Measurements from ENCODE around the gene PNMA5.

Gene PNMA5

DNA sequence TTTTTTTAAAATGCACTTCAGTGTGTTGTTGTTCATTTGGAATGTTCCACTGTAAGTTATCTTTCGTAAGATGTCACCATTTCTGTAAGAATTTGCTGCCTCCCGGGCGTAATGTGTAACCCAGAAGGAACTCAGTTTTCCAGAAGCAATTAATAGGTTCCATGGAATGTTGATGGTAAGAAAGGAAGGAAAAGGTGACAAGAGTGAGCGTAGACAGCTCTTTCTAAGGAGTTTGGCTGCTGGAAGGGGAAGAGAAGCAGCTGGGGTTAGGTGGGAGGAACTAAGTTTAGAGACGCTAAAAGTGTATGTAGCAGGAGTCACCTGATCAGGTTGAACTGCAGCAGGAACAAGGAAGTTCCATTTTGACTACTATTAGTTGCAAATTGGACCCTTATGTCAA, 35.9 kb downstream of the PNMA5 start:
- DNase-seq = peak; percentile 72 to 90
- peak overlapping the region; percentile 74 for H4K8ac ChIP-seq (ENCODE audit: low read depth, low read length)
- H3K9ac ChIP-seq (ENCODE audit: low read length) = no peak overlapping the region
- no peak overlapping the region for H3K4me3 ChIP-seq (ENCODE audit: low read depth, low read length)
- no peak overlapping the region for H2AK5ac ChIP-seq (ENCODE audit: low read length)
- no peaks in the 10 kb centered on the region for H3K79me1 ChIP-seq (ENCODE audit: low read length)
- H3K18ac ChIP-seq (ENCODE audit: low read length) = no peak overlapping the region
- H3K79me2 ChIP-seq (ENCODE audit: control insufficient read depth, insufficient read depth, low read length, poor library complexity) = no peaks in the 10 kb centered on the region
- H2AFZ ChIP-seq (ENCODE audit: insufficient read depth, low read length, poor library complexity) = peak overlapping the region; percentile 77
- H3K23ac ChIP-seq (ENCODE audit: low read length) = no peak overlapping the region
- H3K4me2 ChIP-seq (ENCODE audit: low read length) = no peak overlapping the region
- no peaks in the 10 kb centered on the region for H3K9me3 ChIP-seq (ENCODE audit: insufficient read depth, low read depth, low read length)
- WGBS (ENCODE audit: extremely low coverage, insufficient coverage, insufficient read length) = no CpG with 5 or more reads among the region's 5 CpGs
- no peak overlapping the region for H3K4ac ChIP-seq (ENCODE audit: low read depth, low read length)
- no peak overlapping the region for H3K27ac ChIP-seq (ENCODE audit: low read depth, low read length)
- no peak overlapping the region for H2BK5ac ChIP-seq (ENCODE audit: low read depth, low read length, poor library complexity)
- H3K4me1 ChIP-seq (ENCODE audit: control insufficient read depth in 1 of 2, insufficient read depth in 2 of 2, low read length in 2 of 2) = no peaks in the 10 kb centered on the region
- H2BK12ac ChIP-seq (ENCODE audit: low read length) = no peak overlapping the region
- H3K14ac ChIP-seq (ENCODE audit: low read length) = no peak overlapping the region
- no peak overlapping the region for H4K91ac ChIP-seq (ENCODE audit: low read depth, low read length)
- H4K12ac ChIP-seq (ENCODE audit: low read depth, low read length) = peak overlapping the region; percentile 66
- H3K36me3 ChIP-seq (ENCODE audit: control insufficient read depth in 1 of 2, insufficient read depth in 2 of 2, low read length in 2 of 2) = peaks cover 6 to 19% of the 10 kb centered on the region in 2 experiments
- H2BK120ac ChIP-seq (ENCODE audit: insufficient read depth, low read length, poor library complexity) = no peak overlapping the region
- H3K27me3 ChIP-seq (ENCODE audit: insufficient read depth, low read length) = no peaks in the 10 kb centered on the region

- H4K12ac ChIP-seq (ENCODE audit: low read depth, low read length) = no peak overlapping the region
- no peak overlapping the region for H3K9ac ChIP-seq (ENCODE audit: low read length)
- H3K27me3 ChIP-seq (ENCODE audit: insufficient read depth, low read length) = no peaks in the 10 kb centered on the region
- H3K4ac ChIP-seq (ENCODE audit: low read depth, low read length) = no peak overlapping the region
- H3K4me2 ChIP-seq (ENCODE audit: low read length) = no peak overlapping the region
- H3K18ac ChIP-seq (ENCODE audit: low read length) = no peak overlapping the region
- H3K9me3 ChIP-seq (ENCODE audit: insufficient read depth, low read depth, low read length) = no peaks in the 10 kb centered on the region
- peaks cover 10 to 21% of the 10 kb centered on the region in 2 experiments for H3K36me3 ChIP-seq (ENCODE audit: control insufficient read depth in 1 of 2, insufficient read depth in 2 of 2, low read length in 2 of 2)
- no peak overlapping the region for H2BK120ac ChIP-seq (ENCODE audit: insufficient read depth, low read length, poor library complexity)
- no peak overlapping the region for H4K8ac ChIP-seq (ENCODE audit: low read depth, low read length)
- no peaks in the 10 kb centered on the region for H3K4me1 ChIP-seq (ENCODE audit: control insufficient read depth in 1 of 2, insufficient read depth in 2 of 2, low read length in 2 of 2)
- no peak overlapping the region for H3K23ac ChIP-seq (ENCODE audit: low read length)
- no peak overlapping the region for H3K27ac ChIP-seq (ENCODE audit: low read depth, low read length)
- no peak overlapping the region for H2BK12ac ChIP-seq (ENCODE audit: low read length)
- no peak overlapping the region for H3K4me3 ChIP-seq (ENCODE audit: low read depth, low read length)
- no peaks in the 10 kb centered on the region for H3K79me1 ChIP-seq (ENCODE audit: low read length)
- H3K14ac ChIP-seq (ENCODE audit: low read length) = no peak overlapping the region
- H4K91ac ChIP-seq (ENCODE audit: low read depth, low read length) = no peak overlapping the region
- no peak overlapping the region for H2BK5ac ChIP-seq (ENCODE audit: low read depth, low read length, poor library complexity)
- no peak overlapping the region for H2AK5ac ChIP-seq (ENCODE audit: low read length)
- no peaks in the 10 kb centered on the region for H3K79me2 ChIP-seq (ENCODE audit: control insufficient read depth, insufficient read depth, low read length, poor library complexity)
- DNase-seq = no peak
- no peak overlapping the region for H2AFZ ChIP-seq (ENCODE audit: insufficient read depth, low read length, poor library complexity)
- no CpG with 5 or more reads among the region's 6 CpGs for WGBS (ENCODE audit: extremely low coverage, insufficient coverage, insufficient read length)
These were observed 43.1 kb downstream of the PNMA5 start for GRCh38 chrX:152950786-152951185.

GRCh38 chrX:152949114-152949513, 44.8 kb downstream of the PNMA5 start:
- Histone ChIP-seq H3K4ac (ENCODE audit: low read depth, low read length) (no peak overlapping the region), H3K79me2 (ENCODE audit: control insufficient read depth, insufficient read depth, low read length, poor library complexity) (no peaks in the 10 kb centered on the region), H3K27ac (ENCODE audit: low read depth, low read length) (no peak overlapping the region), H3K23ac (ENCODE audit: low read length) (no peak overlapping the region), H3K14ac (ENCODE audit: low read length) (no peak overlapping the region), H2BK12ac (ENCODE audit: low read length) (no peak overlapping the region), H4K8ac (ENCODE audit: low read depth, low read length) (no peak overlapping the region), H2BK120ac (ENCODE audit: insufficient read depth, low read length, poor library complexity) (no peak overlapping the region), H4K91ac (ENCODE audit: low read depth, low read length) (no peak overlapping the region), H2BK5ac (ENCODE audit: low read depth, low read length, poor library complexity) (no peak overlapping the region), H3K4me2 (ENCODE audit: low read length) (no peak overlapping the region), H3K18ac (ENCODE audit: low read length) (no peak overlapping the region), H3K27me3 (ENCODE audit: insufficient read depth, low read length) (no peaks in the 10 kb centered on the region), H2AK5ac (ENCODE audit: low read length) (no peak overlapping the region), H3K79me1 (ENCODE audit: low read length) (no peaks in the 10 kb centered on the region), H3K36me3 (ENCODE audit: control insufficient read depth in 1 of 2, insufficient read depth in 2 of 2, low read length in 2 of 2) (peaks cover 18 to 24% of the 10 kb centered on the region in 2 experiments), H3K4me1 (ENCODE audit: control insufficient read depth in 1 of 2, insufficient read depth in 2 of 2, low read length in 2 of 2) (no peaks in the 10 kb centered on the region), H3K4me3 (ENCODE audit: low read depth, low read length) (no peak overlapping the region), H3K9me3 (ENCODE audit: insufficient read depth, low read depth, low read length) (no peaks in the 10 kb centered on the region), H3K9ac (ENCODE audit: low read length) (no peak overlapping the region), H2AFZ (ENCODE audit: insufficient read depth, low read length, poor library complexity) (no peak overlapping the region), H4K12ac (ENCODE audit: low read depth, low read length) (no peak overlapping the region)
- WGBS (ENCODE audit: extremely low coverage, insufficient coverage, insufficient read length) = no CpG with 5 or more reads among the region's 4 CpGs
- DNase-seq = no peak

GRCh38 chrX:152946681-152947080, 47.2 kb downstream of the PNMA5 start:
- H3K27me3 ChIP-seq (ENCODE audit: insufficient read depth, low read length) = no peaks in the 10 kb centered on the region
- no peak overlapping the region for H3K23ac ChIP-seq (ENCODE audit: low read length)
- no peaks in the 10 kb centered on the region for H3K4me1 ChIP-seq (ENCODE audit: control insufficient read depth in 1 of 2, insufficient read depth in 2 of 2, low read length in 2 of 2)
- H2BK5ac ChIP-seq (ENCODE audit: low read depth, low read length, poor library complexity) = no peak overlapping the region
- H3K14ac ChIP-seq (ENCODE audit: low read length) = no peak overlapping the region
- H3K4ac ChIP-seq (ENCODE audit: low read depth, low read length) = no peak overlapping the region
- H3K27ac ChIP-seq (ENCODE audit: low read depth, low read length) = no peak overlapping the region
- no CpG with 5 or more reads among the region's 6 CpGs for WGBS (ENCODE audit: extremely low coverage, insufficient coverage, insufficient read length)
- peaks cover 18 to 26% of the 10 kb centered on the region in 2 experiments for H3K36me3 ChIP-seq (ENCODE audit: control insufficient read depth in 1 of 2, insufficient read depth in 2 of 2, low read length in 2 of 2)
- no peak overlapping the region for H2BK12ac ChIP-seq (ENCODE audit: low read length)
- H3K79me1 ChIP-seq (ENCODE audit: low read length) = peaks cover 2% of the 10 kb centered on the region
- H3K18ac ChIP-seq (ENCODE audit: low read length) = no peak overlapping the region
- no peak overlapping the region for H2AK5ac ChIP-seq (ENCODE audit: low read length)
- no peak overlapping the region for H4K12ac ChIP-seq (ENCODE audit: low read depth, low read length)
- peaks cover 3% of the 10 kb centered on the region for H3K79me2 ChIP-seq (ENCODE audit: control insufficient read depth, insufficient read depth, low read length, poor library complexity)
- no peak overlapping the region for H4K91ac ChIP-seq (ENCODE audit: low read depth, low read length)
- no peak overlapping the region for H3K4me3 ChIP-seq (ENCODE audit: low read depth, low read length)
- H3K9me3 ChIP-seq (ENCODE audit: insufficient read depth, low read depth, low read length) = no peaks in the 10 kb centered on the region
- H2BK120ac ChIP-seq (ENCODE audit: insufficient read depth, low read length, poor library complexity) = no peak overlapping the region
- H2AFZ ChIP-seq (ENCODE audit: insufficient read depth, low read length, poor library complexity) = no peak overlapping the region
- no peak for DNase-seq
- H3K9ac ChIP-seq (ENCODE audit: low read length) = no peak overlapping the region
- no peak overlapping the region for H4K8ac ChIP-seq (ENCODE audit: low read depth, low read length)
- H3K4me2 ChIP-seq (ENCODE audit: low read length) = no peak overlapping the region
